AG04450 (cell line): ENCODE data around the gene TBCCD1. TPM values are rescaled to one million over a fixed set of nuclear protein-coding genes. Genes with fewer than 3 reads are reported as not detected.
A peak's percentile ranks its signal among the peaks of the same experiment; 100 is the strongest.

Experiments used
- CTCF ChIA-PET: fragments of 300-600, 350-600 bp; formaldehyde crosslinking; extraction: SDS; loops from one replicate; lab custom pipeline; 2022; ENCODE audit warnings: antibody characterized with exemption, inconsistent platforms; lab: Charles Lee
- POLR2A ChIA-PET: fragments of 350-600 bp; formaldehyde crosslinking; extraction: SDS; loops from one replicate; lab custom pipeline; 2021; ENCODE audit warnings: antibody characterized with exemption, inconsistent platforms; lab: Yijun Ruan, JAX
- DNase-seq: peaks from one replicate; pipeline ENCODE4 v3.0.0-alpha.2; 2011; ENCODE audit warnings: low read depth, low spot score
- H3K27ac ChIP-seq: one replicate; pipeline ENCODE4 v1.5.1; 2012; ENCODE audit warnings: low read depth, low read length, control low read depth
- H3K27me3 ChIP-seq: one replicate; pipeline ENCODE4 v1.6.0; 2012; ENCODE audit warnings: low read length; ENCODE audit not compliant: control insufficient read depth, insufficient read depth
- H3K4me3 ChIP-seq: 2 replicates; pipeline ENCODE4 v1.5.1; 2011; ENCODE audit warnings: mild to moderate bottlenecking, low read depth, low read length, control low read depth
- H3K9me3 ChIP-seq: 2 replicates; pipeline ENCODE4 v1.5.1; 2012; ENCODE audit warnings: low read length; ENCODE audit not compliant: control insufficient read depth, insufficient read depth
- polyA plus RNA-seq: library from polyadenylated mRNA; depleted of rRNA; stranded (reverse); fragments of >200 nt; gene quantifications from 2 replicates; pipeline ENCODE4 v1.2.3, GENCODE V29; 2011
- TF ChIP-seq, protein P1 (sequence below): IDR thresholded peaks from 2 replicates; pipeline ENCODE4 v1.5.1; 2011; ENCODE audit warnings: low read depth, low read length, control low read depth, inconsistent platforms

TBCCD1 gene
- polyA plus RNA-seq, 1 experiment: 13.1 TPM

DNA sequence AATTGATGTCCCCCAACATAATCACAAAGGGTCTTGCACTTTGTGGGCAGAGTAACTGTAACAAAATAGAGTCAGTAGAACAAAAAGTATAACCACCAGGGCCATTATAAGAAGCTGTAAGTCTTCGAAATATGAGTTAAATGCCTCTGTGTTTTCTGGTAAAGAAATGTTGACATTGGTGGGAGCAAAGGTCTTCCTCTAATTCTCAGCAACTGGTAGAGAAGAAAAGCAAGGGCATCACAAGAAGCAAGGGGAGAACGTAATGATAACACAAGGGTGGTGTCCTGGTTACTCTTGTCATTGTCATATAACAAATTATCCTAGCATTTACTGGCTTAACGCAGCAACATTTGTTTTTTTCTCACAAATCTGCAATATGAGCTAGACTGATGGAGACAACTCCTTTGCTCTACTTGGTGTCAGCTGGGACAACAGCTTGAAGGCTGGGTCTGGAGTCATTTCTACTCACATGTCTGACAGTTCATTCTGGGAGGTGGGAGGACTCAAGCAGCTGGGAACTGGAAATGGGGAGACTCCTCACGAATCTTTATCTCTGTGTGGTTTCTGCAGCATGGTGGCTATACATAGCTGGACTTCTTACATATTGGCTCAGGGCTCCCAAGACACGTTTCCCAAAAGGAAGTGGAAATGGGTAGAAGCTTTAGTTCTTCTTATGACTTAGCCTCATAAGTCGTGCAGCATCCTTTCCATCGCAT is 23.6 kb upstream of the TBCCD1 start:
- CTCF ChIA-PET: interaction anchor here (1.3 to 10.4 kb wide), 2 partner anchors 25 to 231 kb away, joined by 4 to 113 read pairs; no protein-coding TSS in a partner anchor

DNA sequence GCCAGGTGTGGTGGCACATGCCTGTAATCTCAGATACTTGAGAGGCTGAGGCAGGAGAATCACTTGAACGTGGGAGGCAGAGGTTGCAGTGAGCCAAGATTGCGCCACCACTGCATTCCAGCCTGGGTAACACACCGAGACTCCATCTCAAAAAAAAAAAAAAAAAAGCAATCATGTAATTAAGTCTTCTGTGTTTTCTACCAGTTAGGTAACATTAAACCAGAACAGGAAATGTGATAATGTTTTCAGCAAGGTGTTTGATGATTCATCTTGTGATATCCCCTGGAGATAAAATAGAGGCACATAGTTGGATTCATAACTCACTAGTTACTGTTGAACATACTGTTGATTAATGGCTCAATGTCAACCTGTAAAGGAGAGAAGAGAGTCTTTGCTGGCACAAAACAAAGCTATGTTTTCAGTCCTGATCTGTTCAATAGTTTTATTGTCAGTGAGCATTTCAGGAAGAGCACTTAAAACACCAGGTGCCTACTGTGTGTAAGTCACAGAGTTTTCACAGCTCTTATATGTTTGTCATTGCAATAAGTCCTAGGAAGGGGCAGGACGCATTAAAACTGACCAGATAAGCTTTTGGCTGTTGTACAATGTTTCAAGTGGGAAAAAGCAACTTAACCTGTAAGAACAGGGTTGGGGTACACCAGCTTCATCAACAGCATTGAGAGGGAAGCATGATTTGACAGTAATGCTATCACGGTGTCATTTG is 22.9 kb upstream of the TBCCD1 start:
- Histone ChIP-seq H3K4me3 (no peak overlapping the region), H3K27me3 (no peaks in the 10 kb centered on the region), H3K27ac (no peak overlapping the region), H3K9me3 (no peaks in the 10 kb centered on the region)
- no peak for DNase-seq
- TF ChIP-seq, protein P1, sequence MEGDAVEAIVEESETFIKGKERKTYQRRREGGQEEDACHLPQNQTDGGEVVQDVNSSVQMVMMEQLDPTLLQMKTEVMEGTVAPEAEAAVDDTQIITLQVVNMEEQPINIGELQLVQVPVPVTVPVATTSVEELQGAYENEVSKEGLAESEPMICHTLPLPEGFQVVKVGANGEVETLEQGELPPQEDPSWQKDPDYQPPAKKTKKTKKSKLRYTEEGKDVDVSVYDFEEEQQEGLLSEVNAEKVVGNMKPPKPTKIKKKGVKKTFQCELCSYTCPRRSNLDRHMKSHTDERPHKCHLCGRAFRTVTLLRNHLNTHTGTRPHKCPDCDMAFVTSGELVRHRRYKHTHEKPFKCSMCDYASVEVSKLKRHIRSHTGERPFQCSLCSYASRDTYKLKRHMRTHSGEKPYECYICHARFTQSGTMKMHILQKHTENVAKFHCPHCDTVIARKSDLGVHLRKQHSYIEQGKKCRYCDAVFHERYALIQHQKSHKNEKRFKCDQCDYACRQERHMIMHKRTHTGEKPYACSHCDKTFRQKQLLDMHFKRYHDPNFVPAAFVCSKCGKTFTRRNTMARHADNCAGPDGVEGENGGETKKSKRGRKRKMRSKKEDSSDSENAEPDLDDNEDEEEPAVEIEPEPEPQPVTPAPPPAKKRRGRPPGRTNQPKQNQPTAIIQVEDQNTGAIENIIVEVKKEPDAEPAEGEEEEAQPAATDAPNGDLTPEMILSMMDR: no peak
- ChIA-PET POLR2A (interaction anchor here (1.5 kb wide), 1 partner anchor 194 kb away, joined by 5 read pairs; the partner anchor contains the start of gene EIF4A2), CTCF (interaction anchor here (0.6 to 10.4 kb wide), 9 partner anchors 10 to 360 kb away, joined by 3 to 113 read pairs (median 4); partner anchors contain the start of gene EIF4A2)

More for the DNA sequence above, 23.6 kb upstream of the TBCCD1 start:
- Histone ChIP-seq H3K4me3 (no peak overlapping the region), H3K9me3 (no peaks in the 10 kb centered on the region), H3K27me3 (no peaks in the 10 kb centered on the region), H3K27ac (no peak overlapping the region)
- TF ChIP-seq, protein P1: no peak
- POLR2A ChIA-PET: interaction anchor here (1.5 kb wide), 1 partner anchor 193 kb away, joined by 5 read pairs; the partner anchor contains the start of gene EIF4A2
- no peak for DNase-seq

DNA sequence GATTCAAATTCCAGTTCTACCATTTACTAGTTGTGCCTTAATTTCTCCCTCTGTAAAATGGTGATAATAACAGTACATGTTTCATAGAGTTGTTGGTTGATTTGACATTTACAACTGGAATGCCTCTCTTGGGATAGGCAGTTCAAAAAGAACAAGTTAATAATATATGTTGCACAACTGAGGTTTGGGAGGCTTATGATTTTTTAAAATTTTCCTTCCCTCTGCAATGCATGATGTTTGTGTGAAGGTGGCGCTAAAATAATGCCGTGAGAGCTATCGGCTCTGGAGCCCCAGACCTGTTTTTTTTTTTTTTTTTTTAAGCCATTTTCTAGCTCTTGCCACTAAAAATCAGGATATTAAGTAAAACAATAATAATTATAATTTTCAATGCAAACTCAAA is 22.0 kb upstream of the TBCCD1 start:
- Histone ChIP-seq H3K27ac (no peak overlapping the region), H3K27me3 (no peaks in the 10 kb centered on the region), H3K9me3 (no peaks in the 10 kb centered on the region), H3K4me3 (no peak overlapping the region)
- ChIA-PET CTCF (interaction anchor here (0.6 to 10.4 kb wide), 9 partner anchors 11 to 360 kb away, joined by 3 to 113 read pairs (median 4); partner anchors contain the start of gene EIF4A2), POLR2A (no interaction called here)
- TF ChIP-seq, protein P1: peak; percentile 28
- no peak for DNase-seq

DNA sequence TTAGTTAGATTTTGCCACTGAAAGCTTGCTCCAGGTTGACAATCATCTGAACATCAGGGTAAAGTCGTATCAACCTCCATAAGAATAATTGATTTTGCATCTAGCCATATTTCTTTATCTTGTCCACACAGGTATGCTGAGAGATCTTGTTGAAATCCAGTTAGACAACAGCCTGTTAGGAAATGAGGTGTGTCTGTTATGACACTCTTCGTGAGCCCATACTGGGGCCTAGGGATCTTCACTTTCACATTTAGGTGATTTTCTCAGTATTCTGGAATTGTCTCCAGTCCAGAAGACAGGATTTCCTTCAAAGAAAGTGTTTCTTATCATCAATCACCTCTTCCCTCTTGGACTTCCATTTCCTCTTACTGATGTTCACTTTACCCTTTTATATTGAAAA is 21.5 kb upstream of the TBCCD1 start:
- ChIA-PET CTCF (interaction anchor here (0.9 to 10.4 kb wide), 3 partner anchors 16 to 233 kb away, joined by 4 to 113 read pairs (median 4); no protein-coding TSS in a partner anchor), POLR2A (no interaction called here)
- no peaks in the 10 kb centered on the region for H3K27me3 ChIP-seq
- H3K27ac ChIP-seq: no peak overlapping the region
- TF ChIP-seq, protein P1: no peak
- H3K9me3 ChIP-seq: no peaks in the 10 kb centered on the region
- no peak for DNase-seq
- H3K4me3 ChIP-seq: no peak overlapping the region
